ENCODE data around the gene AKT3. TPM values are rescaled to one million over a fixed set of nuclear protein-coding genes. Genes with fewer than 3 reads are reported as not detected.
A peak's percentile ranks its signal among the peaks of the same experiment; 100 is the strongest.

Gene AKT3
- total RNA-seq, 3 donors from 2014 or later (not counting 1 experiment from before 2014, with no cell fraction given) = 135 to 157 (median 136) TPM

GRCh38 chr1:243528459-243529121, 321.5 kb downstream of the AKT3 start:
- Histone ChIP-seq H3K9me3 (ENCODE audit: control insufficient read depth, insufficient read depth, low read length) (no peaks in the 10 kb centered on the region), H3K36me3 (ENCODE audit: control insufficient read depth, insufficient read depth, low read length) (no peaks in the 10 kb centered on the region), H3K4me3 (ENCODE audit: low read length) (no peak overlapping the region), H3K27me3 (ENCODE audit: control insufficient read depth, insufficient read depth, low read length) (no peaks in the 10 kb centered on the region), H3K27ac (ENCODE audit: low read length) (no peak overlapping the region), H3K4me1 (ENCODE audit: control insufficient read depth, insufficient read depth, low read length) (no peaks in the 10 kb centered on the region)
- Mint-ChIP-seq H3K27me3 (ENCODE audit: low read depth in 2 of 2) (no peaks in the 10 kb centered on the region), H3K4me1 (peaks cover 24% of the 10 kb centered on the region in 2 donors), H3K9me3 (peaks cover 0 to 2% of the 10 kb centered on the region in 2 donors), H3K27ac (no peak overlapping the region), H3K36me3 (no peaks in the 10 kb centered on the region), H3K4me3 (no peak overlapping the region)
- 100% methylated on average over 1 of the region's 2 CpGs for WGBS (ENCODE audit: insufficient coverage)
- no peak for TF ChIP-seq CTCF (IDR thresholded peaks at IDR 0.05)
- no peak for DNase-seq
- no peak for ATAC-seq
- intact Hi-C loops (cut with micrococcal nuclease) = no loop called here

- Mint-ChIP-seq H3K4me3 (no peak overlapping the region), H3K36me3 (no peaks in the 10 kb centered on the region), H3K9me3 (peaks cover 0 to 2% of the 10 kb centered on the region in 2 donors), H3K27ac (peak overlapping the region; percentile 51 to 69), H3K27me3 (ENCODE audit: low read depth in 2 of 2) (no peaks in the 10 kb centered on the region), H3K4me1 (peaks cover 39 to 41% of the 10 kb centered on the region in 2 donors)
- H3K4me1 ChIP-seq (ENCODE audit: control insufficient read depth, insufficient read depth, low read length) = no peaks in the 10 kb centered on the region
- no peak for TF ChIP-seq CTCF (IDR thresholded peaks at IDR 0.05)
- 93% methylated on average over 7 of the region's 7 CpGs for WGBS (ENCODE audit: insufficient coverage)
- intact Hi-C loops (cut with micrococcal nuclease) = no loop called here
- ATAC-seq = no peak
- no peak overlapping the region for H3K27ac ChIP-seq (ENCODE audit: low read length)
- no peaks in the 10 kb centered on the region for H3K36me3 ChIP-seq (ENCODE audit: control insufficient read depth, insufficient read depth, low read length)
- H3K9me3 ChIP-seq (ENCODE audit: control insufficient read depth, insufficient read depth, low read length) = no peaks in the 10 kb centered on the region
- no peak overlapping the region for H3K4me3 ChIP-seq (ENCODE audit: low read length)
- no peaks in the 10 kb centered on the region for H3K27me3 ChIP-seq (ENCODE audit: control insufficient read depth, insufficient read depth, low read length)
- DNase-seq = no peak
Measured at GRCh38 chr1:243526180-243526579, 323.9 kb downstream of the AKT3 start.

- ATAC-seq (no peak), DNase-seq (no peak)
- no peaks in the 10 kb centered on the region for H3K36me3 ChIP-seq (ENCODE audit: control insufficient read depth, insufficient read depth, low read length)
- H3K4me3 ChIP-seq (ENCODE audit: low read length) = no peak overlapping the region
- Mint-ChIP-seq H3K4me1 (peaks cover 42 to 44% of the 10 kb centered on the region in 2 donors), H3K27ac (peak overlapping the region; percentile 51 to 69), H3K9me3 (peaks cover 0 to 2% of the 10 kb centered on the region in 2 donors), H3K27me3 (ENCODE audit: low read depth in 2 of 2) (no peaks in the 10 kb centered on the region), H3K36me3 (no peaks in the 10 kb centered on the region), H3K4me3 (no peak overlapping the region)
- H3K4me1 ChIP-seq (ENCODE audit: control insufficient read depth, insufficient read depth, low read length) = no peaks in the 10 kb centered on the region
- no peaks in the 10 kb centered on the region for H3K27me3 ChIP-seq (ENCODE audit: control insufficient read depth, insufficient read depth, low read length)
- no peaks in the 10 kb centered on the region for H3K9me3 ChIP-seq (ENCODE audit: control insufficient read depth, insufficient read depth, low read length)
- no peak overlapping the region for H3K27ac ChIP-seq (ENCODE audit: low read length)
- intact Hi-C loops (cut with micrococcal nuclease) = no loop called here
- TF ChIP-seq CTCF (IDR thresholded peaks at IDR 0.05) = no peak
- 86% methylated on average over 2 of the region's 2 CpGs for WGBS (ENCODE audit: insufficient coverage)
Measured at GRCh38 chr1:243525085-243525487, 325.0 kb downstream of the AKT3 start.

- no peaks in the 10 kb centered on the region for H3K36me3 Mint-ChIP-seq
- H3K27ac Mint-ChIP-seq = peak overlapping the region; percentile 4 to 37
- Histone ChIP-seq H3K27ac (ENCODE audit: low read length) (no peak overlapping the region), H3K4me3 (ENCODE audit: low read length) (no peak overlapping the region), H3K36me3 (ENCODE audit: control insufficient read depth, insufficient read depth, low read length) (no peaks in the 10 kb centered on the region), H3K9me3 (ENCODE audit: control insufficient read depth, insufficient read depth, low read length) (no peaks in the 10 kb centered on the region), H3K27me3 (ENCODE audit: control insufficient read depth, insufficient read depth, low read length) (no peaks in the 10 kb centered on the region), H3K4me1 (ENCODE audit: control insufficient read depth, insufficient read depth, low read length) (no peaks in the 10 kb centered on the region)
- peak in 1 of 3 donors; percentile 30 for ATAC-seq
- peaks cover 44 to 46% of the 10 kb centered on the region in 2 donors for H3K4me1 Mint-ChIP-seq
- 99% methylated on average over 5 of the region's 5 CpGs for WGBS (ENCODE audit: insufficient coverage)
- H3K9me3 Mint-ChIP-seq = peaks cover 0 to 2% of the 10 kb centered on the region in 2 donors
- TF ChIP-seq CTCF (IDR thresholded peaks at IDR 0.05) = no peak
- no peak overlapping the region for H3K4me3 Mint-ChIP-seq
- DNase-seq = no peak
- no peaks in the 10 kb centered on the region for H3K27me3 Mint-ChIP-seq (ENCODE audit: low read depth in 2 of 2)
- intact Hi-C loops (cut with micrococcal nuclease) = no loop called here
Measured at GRCh38 chr1:243523766-243524165, 326.3 kb downstream of the AKT3 start.
